ENCODE data around the gene LYSMD2.

Gene LYSMD2

DNA sequence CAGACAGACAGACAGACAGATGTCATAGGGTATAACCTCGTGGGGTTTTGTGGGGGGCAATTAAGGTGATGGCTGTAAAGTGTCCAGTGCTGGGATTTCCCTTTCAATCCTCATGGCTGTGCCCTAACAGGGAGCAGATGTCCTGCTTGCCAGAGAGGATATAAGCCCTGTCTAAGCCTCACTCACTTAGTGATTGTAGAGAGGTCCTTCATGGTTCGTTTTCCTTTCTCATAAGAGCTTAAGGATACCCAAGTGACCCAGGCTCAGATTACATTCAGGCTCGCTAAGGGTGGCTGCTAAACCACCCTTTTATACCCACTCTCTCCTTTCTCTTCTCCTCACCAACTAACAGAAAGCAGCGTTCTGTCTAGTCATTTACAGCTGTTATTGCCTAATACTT is 19.2 kb downstream of the LYSMD2 start:
- H3K27ac Mint-ChIP-seq = no peak overlapping the region
- no peaks in the 10 kb centered on the region for H3K27me3 Mint-ChIP-seq
- no peaks in the 10 kb centered on the region for H3K9me3 Mint-ChIP-seq (ENCODE audit: low read depth)
- no peak overlapping the region for H3K4me3 Mint-ChIP-seq
- peaks cover 14% of the 10 kb centered on the region for H3K4me1 Mint-ChIP-seq (ENCODE audit: low read depth)
- H3K36me3 Mint-ChIP-seq = peaks cover 11% of the 10 kb centered on the region

DNA sequence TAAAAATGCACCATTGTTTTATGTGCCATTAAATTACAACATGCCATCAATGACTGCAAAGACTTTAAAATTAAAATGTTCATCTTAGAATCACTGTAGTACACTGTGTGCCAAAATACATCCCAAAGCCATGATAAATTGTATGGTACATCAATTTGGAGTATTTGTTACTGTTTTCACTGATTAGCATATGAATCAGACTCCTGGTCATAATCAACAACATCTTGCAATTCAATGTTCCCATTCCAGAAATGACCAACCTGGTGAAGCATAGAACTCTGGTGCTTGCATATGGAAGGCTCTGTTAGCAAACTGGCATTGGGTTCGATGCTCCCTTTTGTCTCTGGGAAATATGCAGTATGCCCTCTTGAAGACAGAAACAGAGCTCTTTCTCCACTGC is 22.5 kb downstream of the LYSMD2 start:
- H3K27me3 Mint-ChIP-seq = no peaks in the 10 kb centered on the region
- no peak overlapping the region for H3K4me3 Mint-ChIP-seq
- peaks cover 4% of the 10 kb centered on the region for H3K36me3 Mint-ChIP-seq
- H3K4me1 Mint-ChIP-seq (ENCODE audit: low read depth) = no peaks in the 10 kb centered on the region
- H3K9me3 Mint-ChIP-seq (ENCODE audit: low read depth) = no peaks in the 10 kb centered on the region
- no peak overlapping the region for H3K27ac Mint-ChIP-seq

DNA sequence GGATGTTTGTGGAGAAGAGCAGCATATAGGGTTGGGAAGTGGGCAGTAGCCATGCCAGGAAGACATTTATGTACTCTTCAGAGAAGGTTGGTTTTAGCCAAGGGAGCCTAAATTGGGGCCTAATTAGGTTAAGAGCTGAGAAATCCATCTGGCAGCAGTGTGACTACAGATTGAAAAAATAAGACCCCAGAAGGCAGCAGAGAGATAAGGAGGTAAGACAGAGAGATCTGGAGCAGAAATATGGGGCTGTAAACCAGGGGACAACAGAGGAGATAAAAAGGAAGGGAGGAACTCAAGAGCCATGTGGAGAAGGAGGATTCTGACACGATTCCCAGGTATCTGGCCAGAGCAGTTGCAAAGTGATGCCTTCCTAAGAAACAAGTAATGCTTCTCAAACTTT is 23.3 kb downstream of the LYSMD2 start:
- Mint-ChIP-seq H3K4me1 (ENCODE audit: low read depth) (no peaks in the 10 kb centered on the region), H3K27ac (no peak overlapping the region), H3K9me3 (ENCODE audit: low read depth) (no peaks in the 10 kb centered on the region)

DNA sequence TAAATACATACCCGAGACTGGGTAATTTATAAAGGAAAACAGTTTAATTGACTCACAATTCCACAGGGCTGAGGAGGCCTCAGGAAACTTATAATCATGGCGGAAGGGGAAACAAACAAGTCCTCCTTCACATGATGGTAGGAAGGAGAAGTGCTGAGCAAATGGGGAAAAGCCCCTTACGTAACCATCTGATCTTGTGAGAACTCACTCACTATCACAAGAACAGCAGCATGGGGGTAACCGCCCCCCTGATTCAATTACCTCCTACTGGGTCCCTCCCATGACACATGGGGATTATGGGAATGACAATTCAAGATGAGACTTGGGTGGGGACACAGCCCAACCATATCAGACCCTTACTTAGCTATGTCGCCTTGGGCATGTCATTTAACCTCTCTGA is 28.4 kb downstream of the LYSMD2 start:
- Mint-ChIP-seq H3K36me3 (peaks cover 4% of the 10 kb centered on the region), H3K27me3 (peaks cover 2% of the 10 kb centered on the region), H3K4me1 (ENCODE audit: low read depth) (no peaks in the 10 kb centered on the region), H3K4me3 (no peak overlapping the region), H3K9me3 (ENCODE audit: low read depth) (no peaks in the 10 kb centered on the region), H3K27ac (no peak overlapping the region)

More for the DNA sequence above, 23.3 kb downstream of the LYSMD2 start:
- Mint-ChIP-seq H3K4me3 (no peak overlapping the region), H3K27me3 (no peaks in the 10 kb centered on the region), H3K36me3 (peaks cover 4% of the 10 kb centered on the region)

DNA sequence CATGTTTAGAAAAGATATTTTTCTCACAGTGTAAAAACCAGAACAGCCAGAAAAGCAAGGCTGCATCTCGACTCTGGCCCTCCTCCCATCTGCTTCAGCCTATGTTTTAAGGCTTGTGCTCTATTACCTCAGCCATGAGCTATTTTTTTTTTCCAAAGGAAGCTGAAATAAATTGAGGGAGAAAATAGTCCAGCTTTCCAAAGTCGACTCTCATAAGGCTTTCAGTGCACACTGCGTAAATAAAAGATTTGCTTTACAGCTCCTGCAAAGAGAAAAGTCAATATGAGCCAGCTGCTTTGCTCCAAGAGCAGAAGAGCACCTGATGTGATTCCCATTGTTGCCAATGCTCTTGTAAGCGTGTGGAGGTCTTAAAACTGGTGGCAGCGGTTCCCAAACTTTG is 29.4 kb downstream of the LYSMD2 start:
- H3K27me3 Mint-ChIP-seq = peaks cover 2% of the 10 kb centered on the region
- no peak overlapping the region for H3K27ac Mint-ChIP-seq
- H3K4me1 Mint-ChIP-seq (ENCODE audit: low read depth) = no peaks in the 10 kb centered on the region
- peaks cover 2% of the 10 kb centered on the region for H3K36me3 Mint-ChIP-seq
- no peak overlapping the region for H3K4me3 Mint-ChIP-seq
- no peaks in the 10 kb centered on the region for H3K9me3 Mint-ChIP-seq (ENCODE audit: low read depth)

DNA sequence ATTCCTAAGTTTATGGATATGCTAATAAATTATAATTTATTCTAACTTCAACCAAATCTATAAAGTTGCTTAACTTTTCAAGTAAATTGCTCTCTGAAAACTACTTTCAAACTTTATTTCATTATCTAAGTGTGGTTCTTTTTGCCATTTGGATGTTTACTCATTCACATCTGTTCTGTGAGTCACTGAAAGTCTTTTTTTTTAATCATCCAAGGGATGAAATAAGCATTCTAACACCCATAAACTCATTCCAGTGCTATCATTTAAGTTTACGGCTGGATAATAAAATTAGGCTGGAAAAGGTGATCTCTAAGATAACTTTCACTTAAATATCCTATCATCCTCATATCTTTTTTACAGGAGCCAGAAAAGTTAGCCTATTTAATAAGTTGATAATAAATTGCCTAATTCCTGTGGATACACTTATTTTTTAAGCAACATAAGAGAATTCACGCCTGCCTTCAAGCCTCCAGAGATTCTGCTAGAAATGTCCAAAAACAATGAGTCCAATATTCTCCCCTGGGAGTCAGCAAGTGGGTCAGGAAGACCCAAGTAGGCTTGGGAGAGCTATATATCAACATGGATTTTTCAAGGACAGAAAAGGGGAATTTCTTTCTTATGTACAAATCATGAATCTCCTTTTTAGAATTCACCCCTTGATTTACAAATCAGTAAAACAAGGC is 30.4 kb downstream of the LYSMD2 start:
- H3K4me3 Mint-ChIP-seq = no peak overlapping the region
- no peak overlapping the region for H3K27ac Mint-ChIP-seq
- H3K27me3 Mint-ChIP-seq = peaks cover 2% of the 10 kb centered on the region
- no peaks in the 10 kb centered on the region for H3K36me3 Mint-ChIP-seq
- no peaks in the 10 kb centered on the region for H3K9me3 Mint-ChIP-seq (ENCODE audit: low read depth)
- no peaks in the 10 kb centered on the region for H3K4me1 Mint-ChIP-seq (ENCODE audit: low read depth)

DNA sequence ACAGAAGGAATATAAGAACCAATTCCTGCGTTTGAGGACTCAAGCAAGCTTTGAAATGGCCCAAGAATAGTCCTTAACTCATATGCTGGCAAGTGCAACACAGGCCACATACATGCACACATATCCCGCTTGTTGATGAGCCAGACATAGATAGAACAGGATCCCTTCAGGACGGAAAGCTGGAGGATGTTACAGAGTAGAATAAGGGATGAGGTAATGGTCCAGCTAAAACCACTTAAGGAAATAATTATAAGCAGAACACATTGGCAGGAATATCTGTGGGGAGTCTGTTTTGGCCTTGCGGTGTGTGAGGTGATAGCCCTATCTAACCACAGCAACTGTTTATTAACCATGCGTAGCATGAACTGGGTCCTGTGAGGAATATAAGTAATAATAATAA is 31.2 kb downstream of the LYSMD2 start:
- Mint-ChIP-seq H3K9me3 (ENCODE audit: low read depth) (no peaks in the 10 kb centered on the region), H3K27ac (no peak overlapping the region), H3K27me3 (peaks cover 2% of the 10 kb centered on the region)

DNA sequence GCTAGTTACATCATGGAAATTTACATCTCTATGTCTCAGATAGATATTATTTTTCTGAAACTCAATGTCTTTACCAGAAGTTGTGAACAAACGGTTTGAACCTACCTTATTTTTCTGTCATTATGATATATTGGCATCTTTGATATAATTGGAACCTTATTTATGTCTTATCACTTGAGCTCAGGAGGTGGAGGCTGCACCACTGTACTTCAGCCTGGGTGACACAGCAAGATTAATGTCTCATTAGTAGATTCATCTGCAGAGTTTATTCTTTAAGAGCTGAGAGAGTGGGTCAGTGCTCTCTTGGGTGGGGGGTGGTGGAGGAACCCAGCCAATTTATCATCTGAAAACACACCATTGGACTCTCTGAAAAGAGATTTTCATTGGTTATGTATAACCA is 34.7 kb downstream of the LYSMD2 start:
- Mint-ChIP-seq H3K4me3 (no peak overlapping the region), H3K27ac (no peak overlapping the region), H3K27me3 (peaks cover 4% of the 10 kb centered on the region), H3K9me3 (ENCODE audit: low read depth) (no peaks in the 10 kb centered on the region), H3K36me3 (no peaks in the 10 kb centered on the region), H3K4me1 (ENCODE audit: low read depth) (no peaks in the 10 kb centered on the region)

More for the DNA sequence above, 31.2 kb downstream of the LYSMD2 start:
- Mint-ChIP-seq H3K4me1 (ENCODE audit: low read depth) (no peaks in the 10 kb centered on the region), H3K4me3 (no peak overlapping the region), H3K36me3 (no peaks in the 10 kb centered on the region)

DNA sequence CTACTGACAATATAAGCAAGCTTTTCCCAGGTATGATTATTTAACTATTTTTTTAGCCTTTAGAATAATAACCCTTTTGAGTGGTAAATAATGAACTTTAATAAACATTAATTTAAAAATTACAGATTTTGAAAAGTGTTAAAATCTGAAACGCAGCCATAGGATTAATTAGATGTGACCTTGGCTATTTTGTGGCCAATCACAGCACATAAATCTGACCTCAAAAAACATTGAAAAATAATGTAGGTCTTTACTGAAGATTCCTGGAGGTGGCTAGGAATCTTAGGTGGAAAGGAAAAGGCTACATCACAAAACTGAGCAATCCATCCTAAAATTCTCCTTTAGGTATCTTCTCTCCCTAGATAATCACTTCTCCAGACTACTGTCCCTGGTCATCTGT is 38.1 kb downstream of the LYSMD2 start:
- H3K36me3 Mint-ChIP-seq = no peaks in the 10 kb centered on the region
- peaks cover 2% of the 10 kb centered on the region for H3K27me3 Mint-ChIP-seq

DNA sequence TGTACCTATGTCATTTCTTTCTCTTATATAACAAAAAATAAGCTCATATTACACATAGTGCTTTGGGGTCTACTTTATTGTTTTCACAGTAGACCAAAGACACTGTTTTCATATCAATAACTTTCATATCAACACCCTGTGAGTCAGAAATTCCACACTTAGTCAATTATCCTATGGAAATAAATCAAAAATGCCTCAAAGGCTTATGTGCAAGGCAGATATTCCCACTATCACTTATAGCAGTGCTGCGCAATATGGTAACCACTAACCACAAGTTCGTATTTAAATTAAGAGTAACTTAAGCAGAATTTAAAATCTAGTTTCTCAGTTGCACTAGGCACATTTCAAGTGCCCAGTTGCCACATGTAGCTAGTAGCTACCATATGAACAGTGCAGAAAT is 40.3 kb downstream of the LYSMD2 start:
- Mint-ChIP-seq H3K27ac (no peak overlapping the region), H3K27me3 (peaks cover 4% of the 10 kb centered on the region), H3K36me3 (no peaks in the 10 kb centered on the region), H3K9me3 (ENCODE audit: low read depth) (no peaks in the 10 kb centered on the region), H3K4me1 (ENCODE audit: low read depth) (peaks cover 8% of the 10 kb centered on the region), H3K4me3 (no peak overlapping the region)

More for the DNA sequence above, 38.1 kb downstream of the LYSMD2 start:
- Mint-ChIP-seq H3K27ac (no peak overlapping the region), H3K4me3 (no peak overlapping the region), H3K4me1 (ENCODE audit: low read depth) (no peaks in the 10 kb centered on the region), H3K9me3 (ENCODE audit: low read depth) (no peaks in the 10 kb centered on the region)

DNA sequence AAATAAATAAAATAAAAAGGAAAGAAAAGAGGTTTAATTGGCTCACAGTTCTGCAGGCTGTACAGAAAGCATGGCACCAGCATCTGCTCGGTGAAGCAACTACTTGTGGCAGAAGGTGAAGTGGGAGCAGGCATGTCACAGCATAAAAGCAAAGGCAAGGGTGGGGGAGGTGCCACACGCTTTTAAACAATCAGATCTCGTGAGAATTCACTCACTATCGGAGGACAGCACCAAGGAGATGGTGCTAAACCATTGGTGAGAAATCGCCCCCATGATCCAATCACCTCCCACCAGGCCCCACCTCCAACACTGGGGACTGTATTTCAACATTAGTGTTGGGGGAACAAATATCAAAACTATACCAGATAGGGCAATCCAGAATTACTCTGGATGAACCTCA is 40.9 kb downstream of the LYSMD2 start:
- H3K4me1 Mint-ChIP-seq (ENCODE audit: low read depth) = peaks cover 10% of the 10 kb centered on the region

DNA sequence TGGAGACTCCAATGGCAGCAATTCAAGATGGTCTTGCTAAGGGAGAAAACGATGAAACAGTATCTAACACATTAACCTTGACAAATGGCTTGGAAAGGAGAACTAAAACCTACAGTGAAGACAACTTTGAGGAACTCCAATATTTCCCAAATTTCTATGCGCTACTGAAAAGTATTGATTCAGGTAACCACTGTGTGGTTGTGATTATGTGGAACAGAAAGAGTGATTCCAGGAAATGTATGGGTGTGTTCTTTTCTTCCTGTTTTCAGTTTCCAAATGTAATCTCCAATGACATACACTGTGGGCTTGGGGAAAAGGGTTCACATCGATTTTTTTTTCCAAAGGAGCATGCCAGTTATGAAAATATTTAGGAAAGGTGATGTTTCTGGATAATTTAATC is 45.3 kb downstream of the LYSMD2 start:
- H3K4me3 Mint-ChIP-seq = no peak overlapping the region
- H3K27ac Mint-ChIP-seq = no peak overlapping the region
- H3K4me1 Mint-ChIP-seq (ENCODE audit: low read depth) = peaks cover 10% of the 10 kb centered on the region
- H3K9me3 Mint-ChIP-seq (ENCODE audit: low read depth) = no peaks in the 10 kb centered on the region
- H3K36me3 Mint-ChIP-seq = no peaks in the 10 kb centered on the region
- peaks cover 14% of the 10 kb centered on the region for H3K27me3 Mint-ChIP-seq

More for the DNA sequence above, 40.9 kb downstream of the LYSMD2 start:
- Mint-ChIP-seq H3K9me3 (ENCODE audit: low read depth) (no peaks in the 10 kb centered on the region), H3K27me3 (peaks cover 4% of the 10 kb centered on the region), H3K27ac (no peak overlapping the region), H3K4me3 (no peak overlapping the region), H3K36me3 (no peaks in the 10 kb centered on the region)

DNA sequence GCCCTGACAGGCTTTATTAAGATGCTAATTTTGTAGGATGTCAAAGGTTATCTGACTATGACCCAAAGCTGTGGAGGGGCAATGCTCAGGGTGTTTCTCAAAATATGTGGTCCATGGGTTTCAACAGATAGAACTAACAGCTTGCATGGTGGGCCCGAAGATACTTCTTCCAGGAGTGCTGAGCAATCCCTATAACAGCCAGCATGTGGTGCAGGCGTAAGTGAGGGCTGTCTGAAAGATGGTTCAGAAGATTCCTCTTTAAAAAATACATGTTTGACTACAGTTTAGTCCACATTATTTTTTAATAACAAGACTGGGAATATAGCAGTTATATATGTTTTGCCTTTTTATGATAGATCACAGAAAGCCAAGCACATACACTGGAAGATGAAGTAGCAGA is 48.6 kb downstream of the LYSMD2 start:
- Mint-ChIP-seq H3K4me1 (ENCODE audit: low read depth) (peaks cover 10% of the 10 kb centered on the region), H3K27me3 (peaks cover 20% of the 10 kb centered on the region), H3K9me3 (ENCODE audit: low read depth) (no peaks in the 10 kb centered on the region), H3K4me3 (no peak overlapping the region), H3K27ac (no peak overlapping the region), H3K36me3 (no peaks in the 10 kb centered on the region)

DNA sequence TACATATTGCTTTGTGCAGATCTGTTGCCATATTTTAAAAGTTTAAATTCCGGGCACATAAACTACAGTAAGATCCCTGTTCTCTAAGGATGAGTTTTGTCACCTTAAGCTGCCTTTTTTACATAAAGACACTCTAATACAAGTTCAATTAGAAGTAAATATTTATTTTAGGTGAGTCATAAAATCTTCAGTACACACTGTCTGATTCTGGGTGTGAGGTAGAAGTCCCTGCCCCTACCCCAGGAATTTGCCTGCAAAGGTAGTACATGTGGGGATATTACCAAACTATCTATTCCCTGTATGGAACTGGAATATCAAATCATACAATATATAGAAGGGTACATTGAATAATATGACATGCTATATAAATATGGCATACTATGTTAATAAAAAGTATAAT is 49.9 kb downstream of the LYSMD2 start:
- Mint-ChIP-seq H3K27ac (no peak overlapping the region), H3K4me1 (ENCODE audit: low read depth) (peaks cover 5% of the 10 kb centered on the region), H3K36me3 (no peaks in the 10 kb centered on the region), H3K4me3 (no peak overlapping the region), H3K27me3 (peaks cover 25% of the 10 kb centered on the region), H3K9me3 (ENCODE audit: low read depth) (no peaks in the 10 kb centered on the region)

DNA sequence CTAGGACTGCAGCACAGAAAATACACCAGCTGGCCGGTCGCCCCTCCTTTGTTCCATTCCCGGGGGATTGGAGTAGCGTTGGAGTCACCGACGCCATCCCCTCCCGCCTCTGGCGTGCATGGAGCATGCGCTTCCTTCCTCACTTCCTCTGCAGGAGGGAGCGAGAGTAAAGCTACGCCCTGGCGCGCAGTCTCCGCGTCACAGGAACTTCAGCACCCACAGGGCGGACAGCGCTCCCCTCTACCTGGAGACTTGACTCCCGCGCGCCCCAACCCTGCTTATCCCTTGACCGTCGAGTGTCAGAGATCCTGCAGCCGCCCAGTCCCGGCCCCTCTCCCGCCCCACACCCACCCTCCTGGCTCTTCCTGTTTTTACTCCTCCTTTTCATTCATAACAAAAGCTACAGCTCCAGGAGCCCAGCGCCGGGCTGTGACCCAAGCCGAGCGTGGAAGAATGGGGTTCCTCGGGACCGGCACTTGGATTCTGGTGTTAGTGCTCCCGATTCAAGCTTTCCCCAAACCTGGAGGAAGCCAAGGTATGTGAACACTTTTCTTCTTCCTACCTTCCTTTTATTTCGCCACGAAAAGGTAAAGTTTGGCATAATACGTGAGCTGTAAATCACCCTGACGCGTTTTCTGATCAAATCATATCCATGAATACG is 56.0 kb downstream of the LYSMD2 start, which contains the start of gene SCG3:
Gene SCG3, plus strand, starts transcription at position 201 of the 661 bp plus-strand sequence. Its CDS starts 253 bp downstream, at position 454.
- Mint-ChIP-seq H3K27ac (no peak within 1 kb of the TSS), H3K9me3 (ENCODE audit: low read depth) (peaks cover 7% of the 10 kb centered on the region), H3K4me3 (no peak within 1 kb of the TSS), H3K4me1 (ENCODE audit: low read depth) (peaks cover 1% of the 10 kb centered on the region), H3K27me3 (peaks cover 26% of the 10 kb centered on the region), H3K36me3 (no peaks in the 10 kb centered on the region)

DNA sequence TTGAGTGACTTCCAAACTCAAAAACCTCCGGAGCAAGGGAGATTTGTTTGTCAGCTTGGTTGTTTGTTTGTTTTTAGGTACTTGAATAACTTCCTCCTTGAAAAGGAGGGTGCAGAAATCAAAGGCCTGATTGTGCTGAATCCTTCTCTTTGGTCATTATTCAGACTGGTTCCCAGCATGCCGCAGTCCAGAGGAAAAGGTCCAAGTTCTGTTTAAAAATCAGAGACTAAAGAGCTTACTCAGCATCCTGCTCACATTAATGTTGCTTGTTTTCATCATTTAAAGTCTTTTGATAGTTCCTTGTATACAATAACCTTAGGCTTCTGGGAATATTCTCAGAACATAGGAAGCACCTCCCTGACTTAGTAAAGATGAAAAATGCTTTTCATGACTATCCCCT is 57.1 kb downstream of the LYSMD2 start:
- H3K4me1 Mint-ChIP-seq (ENCODE audit: low read depth) = peaks cover 1% of the 10 kb centered on the region
- H3K27ac Mint-ChIP-seq = no peak overlapping the region
- H3K9me3 Mint-ChIP-seq (ENCODE audit: low read depth) = peaks cover 7% of the 10 kb centered on the region
- H3K27me3 Mint-ChIP-seq = peaks cover 26% of the 10 kb centered on the region
- no peaks in the 10 kb centered on the region for H3K36me3 Mint-ChIP-seq
- no peak overlapping the region for H3K4me3 Mint-ChIP-seq

Measured in activated naive CD8-positive, alpha-beta T cell (primary cell).